SHP77 treated with DMSO at 0.1 percent for 48 hours (cell line): Measurements from ENCODE around the gene NEURL1.
"Not testable (repeated sequence)": the region's sequence is repeated elsewhere in the genome, so short reads cannot be mapped to it uniquely, and the experiment has no call there.

Experiments
- DNase-seq: peaks from one replicate; lab custom pipeline; 2025; lab: John Stamatoyannopoulos, UW

Gene NEURL1

GRCh38 chr10:103465411-103466179 lies 27.9 kb upstream of the NEURL1 start:
- DNase-seq = no peak

GRCh38 chr10:103466734-103467133 lies 26.8 kb upstream of the NEURL1 start:
- DNase-seq = no peak

GRCh38 chr10:103467406-103467805 lies 26.1 kb upstream of the NEURL1 start:
- DNase-seq = no peak

GRCh38 chr10:103469201-103469600 lies 24.3 kb upstream of the NEURL1 start:
- DNase-seq = no peak

- no peak for DNase-seq
Observed at GRCh38 chr10:103470761-103471653, 22.5 kb upstream of the NEURL1 start.

GRCh38 chr10:103472005-103472404 lies 21.5 kb upstream of the NEURL1 start:
- DNase-seq = no peak

- DNase-seq = no peak
Observed at GRCh38 chr10:103473261-103473671, 20.2 kb upstream of the NEURL1 start.

GRCh38 chr10:103474077-103474476 lies 19.4 kb upstream of the NEURL1 start:
- DNase-seq = no peak

GRCh38 chr10:103475437-103475836 lies 18.1 kb upstream of the NEURL1 start:
- no peak for DNase-seq

- no peak for DNase-seq
Observed at GRCh38 chr10:103476046-103476768, 17.3 kb upstream of the NEURL1 start.

- no peak for DNase-seq
Observed at GRCh38 chr10:103478671-103479070, 14.8 kb upstream of the NEURL1 start.

GRCh38 chr10:103479135-103479534 lies 14.4 kb upstream of the NEURL1 start, which contains the start of gene CALHM3:
TSS of gene CALHM3 (minus strand) at chr10:103479240. CDS start at chr10:103479032, 208 bp downstream.
- no peak for DNase-seq

- no peak for DNase-seq
Observed at GRCh38 chr10:103480521-103480920, 13.0 kb upstream of the NEURL1 start.

GRCh38 chr10:103481974-103482531 lies 11.5 kb upstream of the NEURL1 start:
- peak; percentile 70 for DNase-seq

- not testable (repeated sequence) for DNase-seq
Observed at GRCh38 chr10:103486635-103487409, 6.7 kb upstream of the NEURL1 start.

GRCh38 chr10:103487410-103487708 lies 6.1 kb upstream of the NEURL1 start:
- DNase-seq = no peak

- no peak for DNase-seq
Observed at GRCh38 chr10:103490986-103491314, 2.6 kb upstream of the NEURL1 start.

- DNase-seq = peak; percentile 59
Observed at GRCh38 chr10:103491729-103492364, 1.7 kb upstream of the NEURL1 start.

- no peak for DNase-seq
Observed at GRCh38 chr10:103492655-103493261, 747 bp upstream of the NEURL1 start.
